Suprapubic skin (tissue), 4 donors: Measurements from ENCODE around the gene AKAP13. TPM values are rescaled to one million over a fixed set of nuclear protein-coding genes. Genes with fewer than 3 reads are reported as not detected.
A peak's percentile ranks its signal among the peaks of the same experiment; 100 is the strongest.

ENCODE experiments used
- DNase-seq, 2 donors: peaks; one replicate each; pipeline ENCODE4 v3.0.0-alpha.2; 2019; ENCODE audit warnings: low spot score in 2 of 2
- H3K27ac ChIP-seq: fragments of 200-600 bp; sonication (generic); one replicate; pipeline ENCODE4 v1.5.1; 2019
- H3K27me3 ChIP-seq: fragments of 200-600 bp; sonication (generic); one replicate; pipeline ENCODE4 v1.5.1; 2019
- H3K36me3 ChIP-seq: fragments of 200-600 bp; sonication (generic); one replicate; pipeline ENCODE4 v1.5.1; 2019
- H3K4me1 ChIP-seq: fragments of 200-600 bp; sonication (generic); one replicate; pipeline ENCODE4 v1.5.1; 2019
- H3K4me3 ChIP-seq: fragments of 200-600 bp; sonication (generic); one replicate; pipeline ENCODE4 v1.5.1; 2019; ENCODE audit warnings: mild to moderate bottlenecking
- H3K9me3 ChIP-seq: fragments of 200-600 bp; sonication (generic); one replicate; pipeline ENCODE4 v1.5.1; 2019
- EP300 ChIP-seq: sonication (generic); formaldehyde crosslinking; IDR thresholded peaks from one replicate; pipeline ENCODE4 v1.6.1; 2017; ENCODE audit warnings: antibody characterized with exemption
- POLR2A ChIP-seq, 2 donors: fragments of 450-650 bp; IDR thresholded peaks; one replicate each; pipeline ENCODE4 v1.6.1; 2017; ENCODE audit warnings: antibody characterized with exemption in 2 of 2, mild to moderate bottlenecking in 2 of 2, moderate library complexity in 2 of 2
- POLR2AphosphoS5 ChIP-seq, 3 donors: sonication (generic); formaldehyde crosslinking; IDR thresholded peaks; one replicate each; pipeline ENCODE4 v1.6.1; 2017; ENCODE audit warnings: antibody characterized with exemption in 3 of 3
- WGBS: methylation state at CpG from one replicate; pipeline ENCODE4 v1.1.5; 2018; 5-methylcytosine and 5-hydroxymethylcytosine counted together
- total RNA-seq, 4 donors: library from RNA; depleted of rRNA; stranded (reverse); fragments of >200 nt; gene quantifications; one replicate each; pipeline ENCODE4 v1.1.0, GENCODE V29; 2016
- TF ChIP-seq, protein P1 (sequence below), 2 donors: fragments of 200-600 bp in 1 of 2; fragments of 450-650 bp in 1 of 2; sonication (generic) in 1 of 2; IDR thresholded peaks; one replicate each; pipeline ENCODE4 v1.5.1; 2016 to 2019; ENCODE audit warnings: antibody characterized with exemption in 2 of 2, mild to moderate bottlenecking in 1 of 2, moderate library complexity in 1 of 2

Gene AKAP13
- total RNA-seq, 4 donors from 2014 or later = 124 to 249 (median 163) TPM

DNA sequence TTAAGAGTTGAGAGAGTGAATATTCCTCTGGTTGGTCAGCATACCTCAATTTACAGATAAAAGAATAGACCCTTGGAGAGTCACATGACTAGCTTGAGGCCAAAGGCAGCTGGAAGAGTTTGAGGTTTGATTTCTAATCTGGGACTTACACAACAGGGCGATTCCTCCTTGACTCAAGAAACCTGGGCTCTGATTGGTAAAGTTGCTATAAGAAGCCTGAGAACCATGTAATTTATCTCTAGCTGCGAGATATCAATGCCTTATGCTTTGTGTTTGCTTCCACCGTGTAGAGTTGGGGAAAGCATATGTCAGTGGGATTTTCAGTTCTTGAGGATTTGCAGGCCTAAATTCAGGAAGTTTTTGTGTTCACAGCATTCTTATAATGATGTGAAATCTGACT is 208.3 kb downstream of the AKAP13 start:
- Histone ChIP-seq H3K27ac (peak overlapping the region; percentile 84), H3K36me3 (peaks cover 7% of the 10 kb centered on the region), H3K4me1 (peaks cover 62% of the 10 kb centered on the region), H3K27me3 (no peaks in the 10 kb centered on the region), H3K4me3 (no peak overlapping the region), H3K9me3 (no peaks in the 10 kb centered on the region)
- TF ChIP-seq, protein P1, sequence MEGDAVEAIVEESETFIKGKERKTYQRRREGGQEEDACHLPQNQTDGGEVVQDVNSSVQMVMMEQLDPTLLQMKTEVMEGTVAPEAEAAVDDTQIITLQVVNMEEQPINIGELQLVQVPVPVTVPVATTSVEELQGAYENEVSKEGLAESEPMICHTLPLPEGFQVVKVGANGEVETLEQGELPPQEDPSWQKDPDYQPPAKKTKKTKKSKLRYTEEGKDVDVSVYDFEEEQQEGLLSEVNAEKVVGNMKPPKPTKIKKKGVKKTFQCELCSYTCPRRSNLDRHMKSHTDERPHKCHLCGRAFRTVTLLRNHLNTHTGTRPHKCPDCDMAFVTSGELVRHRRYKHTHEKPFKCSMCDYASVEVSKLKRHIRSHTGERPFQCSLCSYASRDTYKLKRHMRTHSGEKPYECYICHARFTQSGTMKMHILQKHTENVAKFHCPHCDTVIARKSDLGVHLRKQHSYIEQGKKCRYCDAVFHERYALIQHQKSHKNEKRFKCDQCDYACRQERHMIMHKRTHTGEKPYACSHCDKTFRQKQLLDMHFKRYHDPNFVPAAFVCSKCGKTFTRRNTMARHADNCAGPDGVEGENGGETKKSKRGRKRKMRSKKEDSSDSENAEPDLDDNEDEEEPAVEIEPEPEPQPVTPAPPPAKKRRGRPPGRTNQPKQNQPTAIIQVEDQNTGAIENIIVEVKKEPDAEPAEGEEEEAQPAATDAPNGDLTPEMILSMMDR (IDR thresholded peaks at IDR 0.05) = no peak
- TF ChIP-seq POLR2AphosphoS5 (IDR thresholded peaks at IDR 0.05) = no peak
- TF ChIP-seq POLR2A (IDR thresholded peaks at IDR 0.05) = no peak
- no peak for TF ChIP-seq EP300
- no peak for DNase-seq
- WGBS = 41% methylated on average over 3 of the region's 3 CpGs

DNA sequence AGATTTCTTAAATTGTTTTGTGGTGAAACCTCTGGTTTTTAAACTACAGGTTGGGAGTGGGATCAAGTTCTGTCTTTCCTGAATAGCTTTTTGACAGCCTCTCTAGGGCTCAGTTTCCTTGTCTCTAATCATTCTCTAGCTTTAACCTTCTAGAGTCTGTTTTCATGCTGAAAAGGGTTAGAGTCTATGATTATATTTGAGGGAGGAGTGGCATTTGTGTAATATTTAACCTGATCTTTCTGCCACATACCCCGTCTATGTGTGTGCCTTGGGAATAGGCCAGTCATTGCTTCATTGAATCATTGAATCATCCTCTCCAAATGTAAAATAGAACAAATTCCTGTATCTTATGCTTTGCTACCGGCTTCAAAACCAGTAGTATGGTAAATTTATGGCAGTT is 209.4 kb downstream of the AKAP13 start:
- H3K36me3 ChIP-seq = peaks cover 7% of the 10 kb centered on the region
- no peaks in the 10 kb centered on the region for H3K9me3 ChIP-seq
- H3K27me3 ChIP-seq = no peaks in the 10 kb centered on the region
- H3K4me3 ChIP-seq = no peak overlapping the region
- no peak for DNase-seq
- WGBS = 52% methylated on average over 2 of the region's 2 CpGs
- TF ChIP-seq, protein P1 (IDR thresholded peaks at IDR 0.05) = no peak
- TF ChIP-seq POLR2A (IDR thresholded peaks at IDR 0.05) = no peak
- TF ChIP-seq POLR2AphosphoS5 (IDR thresholded peaks at IDR 0.05) = no peak
- no peak for TF ChIP-seq EP300
- H3K27ac ChIP-seq = peak overlapping the region; percentile 84
- peaks cover 50% of the 10 kb centered on the region for H3K4me1 ChIP-seq

DNA sequence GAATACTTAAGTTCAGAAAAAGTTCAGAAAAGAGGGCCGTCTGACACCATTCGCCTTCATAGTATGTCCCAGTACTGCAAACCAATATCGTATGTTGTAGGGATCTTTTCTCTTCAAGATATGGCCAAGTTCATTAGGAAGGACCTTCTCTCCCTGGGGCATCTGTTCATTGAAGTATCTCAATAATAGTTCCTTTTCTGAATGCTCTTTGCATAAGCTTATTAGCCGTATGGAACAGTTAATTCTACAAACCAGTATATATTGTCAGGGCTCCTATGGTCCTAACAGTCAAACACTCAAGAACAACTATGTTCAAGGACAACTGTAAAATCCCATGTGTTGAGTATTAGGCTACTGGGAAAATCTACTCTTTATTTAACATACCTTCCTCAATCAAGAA is 211.2 kb downstream of the AKAP13 start:
- H3K27ac ChIP-seq = peak overlapping the region; percentile 35
- H3K4me3 ChIP-seq = no peak overlapping the region
- WGBS = 92% methylated on average over 4 of the region's 4 CpGs
- H3K9me3 ChIP-seq = no peaks in the 10 kb centered on the region
- no peak for TF ChIP-seq POLR2A (IDR thresholded peaks at IDR 0.05)
- no peak for TF ChIP-seq POLR2AphosphoS5 (IDR thresholded peaks at IDR 0.05)
- TF ChIP-seq EP300 = no peak
- TF ChIP-seq, protein P1 (IDR thresholded peaks at IDR 0.05) = no peak
- peaks cover 4% of the 10 kb centered on the region for H3K36me3 ChIP-seq
- H3K27me3 ChIP-seq = no peaks in the 10 kb centered on the region
- no peak for DNase-seq
- H3K4me1 ChIP-seq = peaks cover 52% of the 10 kb centered on the region

DNA sequence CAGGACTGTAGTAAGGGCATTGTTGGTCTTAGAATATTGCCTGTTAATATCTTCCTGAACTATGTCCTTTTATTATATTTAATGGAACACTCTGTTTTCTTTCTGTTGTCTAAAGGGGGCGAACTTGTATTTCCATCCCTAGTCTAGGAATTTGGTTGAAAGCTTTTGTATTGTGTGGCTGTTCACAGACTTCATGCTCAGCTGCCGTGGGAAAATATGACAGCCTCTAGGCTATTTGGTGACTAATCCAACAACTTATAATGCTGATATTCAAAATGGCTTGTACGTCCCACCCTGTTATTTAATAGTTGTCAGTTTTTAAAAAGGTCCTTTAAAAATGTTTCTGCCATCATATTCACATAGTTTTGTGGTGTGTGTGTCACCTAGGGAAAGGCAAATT is 211.7 kb downstream of the AKAP13 start:
- peaks cover 52% of the 10 kb centered on the region for H3K4me1 ChIP-seq
- WGBS = 16% methylated on average over 3 of the region's 3 CpGs
- H3K27ac ChIP-seq = peak overlapping the region; percentile 15

DNA sequence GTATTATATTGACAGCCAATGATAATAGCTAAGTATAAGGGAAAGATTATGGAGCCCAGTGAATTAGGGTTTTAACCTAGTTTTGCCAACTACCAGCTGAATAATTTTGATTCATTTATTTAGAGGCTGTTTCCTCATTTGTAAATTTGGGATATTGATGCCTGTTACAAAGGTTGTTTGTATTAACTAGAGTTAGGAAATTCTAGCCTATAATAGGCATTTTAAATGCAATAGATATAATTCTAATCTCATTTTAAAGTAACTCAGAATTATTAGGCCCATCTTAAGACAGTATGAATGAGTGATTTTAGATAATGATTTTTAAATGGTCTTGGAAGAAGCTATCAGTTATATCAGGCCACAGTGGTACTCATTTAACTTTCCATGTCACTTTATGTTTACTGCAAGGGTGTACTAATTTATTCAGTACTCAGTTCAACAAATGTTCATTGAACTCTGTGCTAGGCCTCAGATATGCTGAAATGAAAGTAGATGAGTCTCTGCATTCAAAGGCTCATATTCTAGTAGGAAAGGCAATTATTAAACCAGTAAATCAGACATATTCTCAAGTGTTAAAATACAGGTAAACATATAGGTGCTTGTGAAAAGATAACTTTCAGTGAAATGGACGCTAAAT is 213.5 kb downstream of the AKAP13 start:
- H3K27me3 ChIP-seq = no peaks in the 10 kb centered on the region
- H3K27ac ChIP-seq = no peak overlapping the region
- 93% methylated on average over 1 of the region's 1 CpG for WGBS
- peaks cover 3% of the 10 kb centered on the region for H3K36me3 ChIP-seq
- H3K9me3 ChIP-seq = no peaks in the 10 kb centered on the region
- TF ChIP-seq EP300 (no peak), POLR2AphosphoS5 (IDR thresholded peaks at IDR 0.05) (no peak), POLR2A (IDR thresholded peaks at IDR 0.05) (no peak)
- TF ChIP-seq, protein P1 (IDR thresholded peaks at IDR 0.05) = no peak
- H3K4me3 ChIP-seq = no peak overlapping the region
- DNase-seq = no peak
- peaks cover 38% of the 10 kb centered on the region for H3K4me1 ChIP-seq

More for the DNA sequence above, 211.7 kb downstream of the AKAP13 start:
- no peak for DNase-seq
- Histone ChIP-seq H3K9me3 (no peaks in the 10 kb centered on the region), H3K4me3 (no peak overlapping the region), H3K27me3 (no peaks in the 10 kb centered on the region), H3K36me3 (peaks cover 4% of the 10 kb centered on the region)
- TF ChIP-seq EP300 = no peak
